BLaER1 (cell line): Measurements from ENCODE around the gene ACIN1.

Source experiments
- H3K27ac ChIP-seq: shearing (Covaris generic); formaldehyde crosslinking; 2 replicates; pipeline ENCODE4 v1.8.1; 2022
- H3K27me3 ChIP-seq: shearing (Covaris generic); formaldehyde crosslinking; 2 replicates; pipeline ENCODE4 v1.8.1; 2022
- H3K36me3 ChIP-seq: shearing (Covaris generic); formaldehyde crosslinking; 2 replicates; pipeline ENCODE4 v1.8.1; 2022
- H3K4me1 ChIP-seq: shearing (Covaris generic); formaldehyde crosslinking; 2 replicates; pipeline ENCODE4 v1.8.1; 2022
- H3K4me2 ChIP-seq: shearing (Covaris generic); formaldehyde crosslinking; 2 replicates; pipeline ENCODE4 v1.8.1; 2022
- H3K4me3 ChIP-seq: shearing (Covaris generic); formaldehyde crosslinking; 2 replicates; pipeline ENCODE4 v1.8.1; 2022
- H3K9ac ChIP-seq: shearing (Covaris generic); formaldehyde crosslinking; 2 replicates; pipeline ENCODE4 v1.8.1; 2022
- H3K9me3 ChIP-seq: shearing (Covaris generic); formaldehyde crosslinking; 2 replicates; pipeline ENCODE4 v1.8.1; 2022
- H4K20me1 ChIP-seq: shearing (Covaris generic); formaldehyde crosslinking; 2 replicates; pipeline ENCODE4 v1.8.1; 2022
- Cebpa-rat ChIP-seq: shearing (Covaris generic); IDR thresholded peaks from 2 replicates; pipeline ENCODE4 v1.8.1; 2022

Gene ACIN1

GRCh38 chr14:23009483-23009938 is 85.4 kb downstream of the ACIN1 start:
- Histone ChIP-seq H3K9ac (peak overlapping the region; percentile 79), H3K4me2 (peak overlapping the region; percentile 79), H3K27ac (peak overlapping the region; percentile 95)

DNA sequence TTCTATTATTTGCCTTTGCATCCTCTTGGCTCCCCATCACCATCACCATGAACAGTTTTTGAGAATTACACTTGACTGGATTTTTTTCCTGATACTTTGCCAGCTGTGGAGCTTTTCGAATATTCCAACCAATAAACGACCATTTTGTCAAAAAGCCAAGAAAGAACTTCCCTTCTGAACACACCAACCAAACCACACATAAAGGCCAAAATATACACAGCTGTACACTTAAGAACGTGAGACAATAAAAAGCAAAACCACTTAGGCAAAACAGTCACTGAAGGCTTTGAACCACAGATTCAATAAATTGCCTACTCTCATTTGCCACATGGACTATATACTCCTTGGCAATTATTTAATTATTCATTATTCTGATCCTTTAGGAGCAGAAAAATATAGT is 86.1 kb downstream of the ACIN1 start:
- Histone ChIP-seq H3K9me3 (no peaks in the 10 kb centered on the region), H3K36me3 (no peaks in the 10 kb centered on the region), H3K27me3 (no peaks in the 10 kb centered on the region), H3K9ac (peak overlapping the region; percentile 79), H4K20me1 (no peaks in the 10 kb centered on the region), H3K27ac (peak overlapping the region; percentile 95), H3K4me1 (peaks cover 42% of the 10 kb centered on the region), H3K4me2 (peak overlapping the region; percentile 79), H3K4me3 (peak overlapping the region; percentile 66)
- TF ChIP-seq Cebpa-rat = no peak

More at GRCh38 chr14:23009483-23009938, 85.4 kb downstream of the ACIN1 start:
- H4K20me1 ChIP-seq = no peaks in the 10 kb centered on the region
- no peaks in the 10 kb centered on the region for H3K36me3 ChIP-seq
- H3K4me1 ChIP-seq = peaks cover 42% of the 10 kb centered on the region
- H3K27me3 ChIP-seq = no peaks in the 10 kb centered on the region
- H3K9me3 ChIP-seq = no peaks in the 10 kb centered on the region
- H3K4me3 ChIP-seq = peak overlapping the region; percentile 66
- no peak for TF ChIP-seq Cebpa-rat
